Measurements from ENCODE around the gene VIPR2. TPM values are rescaled to one million over a fixed set of nuclear protein-coding genes. Genes with fewer than 3 reads are reported as not detected.

Gene VIPR2
- total RNA-seq, 3 donors from 2014 or later: 0.48 to 14.0 (median 4.6) TPM

GRCh38 chr7:159139202-159139601 is 5.5 kb downstream of the VIPR2 start:
- no peak for TF ChIP-seq POLR2A (IDR thresholded peaks at IDR 0.05)
- TF ChIP-seq POLR2AphosphoS5 (IDR thresholded peaks at IDR 0.05): no peak
- no peak for TF ChIP-seq CTCF (IDR thresholded peaks at IDR 0.05)

GRCh38 chr7:159138508-159138907 is 6.2 kb downstream of the VIPR2 start:
- Histone ChIP-seq H3K4me1 (no peaks in the 10 kb centered on the region), H3K27ac (no peak overlapping the region), H3K27me3 (peaks cover 0 to 7% of the 10 kb centered on the region in 2 donors), H3K36me3 (no peaks in the 10 kb centered on the region), H3K9me3 (no peaks in the 10 kb centered on the region), H3K4me3 (no peak overlapping the region)
- DNase-seq (ENCODE audit: low spot score in 2 of 2): no peak
- TF ChIP-seq POLR2AphosphoS5 (IDR thresholded peaks at IDR 0.05): no peak
- TF ChIP-seq CTCF (IDR thresholded peaks at IDR 0.05): no peak
- TF ChIP-seq POLR2A (IDR thresholded peaks at IDR 0.05): no peak
- intact Hi-C loops (cut with DNase I; ENCODE audit: low total_unique reads): no loop called here

More at GRCh38 chr7:159139202-159139601, 5.5 kb downstream of the VIPR2 start:
- H3K4me3 ChIP-seq: no peak overlapping the region
- peaks cover under 1 to 14% of the 10 kb centered on the region in 2 donors for H3K27me3 ChIP-seq
- H3K4me1 ChIP-seq: no peaks in the 10 kb centered on the region
- no peak overlapping the region for H3K27ac ChIP-seq
- no peak for DNase-seq (ENCODE audit: low spot score in 2 of 2)
- no peaks in the 10 kb centered on the region for H3K36me3 ChIP-seq
- intact Hi-C loops (cut with DNase I; ENCODE audit: low total_unique reads): no loop called here
- no peaks in the 10 kb centered on the region for H3K9me3 ChIP-seq

GRCh38 chr7:159137906-159138305 is 6.8 kb downstream of the VIPR2 start:
- Histone ChIP-seq H3K36me3 (no peaks in the 10 kb centered on the region), H3K9me3 (no peaks in the 10 kb centered on the region), H3K27me3 (peaks cover 0 to under 1% of the 10 kb centered on the region in 2 donors), H3K27ac (no peak overlapping the region), H3K4me1 (no peaks in the 10 kb centered on the region), H3K4me3 (no peak overlapping the region)
- peak in 1 of 2 donors; percentile 5 for DNase-seq (ENCODE audit: low spot score in 2 of 2)
- intact Hi-C loops (cut with DNase I; ENCODE audit: low total_unique reads): no loop called here
- TF ChIP-seq CTCF (IDR thresholded peaks at IDR 0.05): no peak
- no peak for TF ChIP-seq POLR2A (IDR thresholded peaks at IDR 0.05)

GRCh38 chr7:159136846-159137245 is 7.8 kb downstream of the VIPR2 start:
- peak in 1 of 2 donors; percentile 9 for DNase-seq (ENCODE audit: low spot score in 2 of 2)
- no peaks in the 10 kb centered on the region for H3K9me3 ChIP-seq
- no peaks in the 10 kb centered on the region for H3K4me1 ChIP-seq
- no peaks in the 10 kb centered on the region for H3K36me3 ChIP-seq
- intact Hi-C loops (cut with DNase I; ENCODE audit: low total_unique reads): no loop called here
- TF ChIP-seq CTCF (IDR thresholded peaks at IDR 0.05) (no peak), POLR2A (IDR thresholded peaks at IDR 0.05) (no peak), POLR2AphosphoS5 (IDR thresholded peaks at IDR 0.05) (no peak)
- H3K27me3 ChIP-seq: no peaks in the 10 kb centered on the region
- no peak overlapping the region for H3K4me3 ChIP-seq
- H3K27ac ChIP-seq: no peak overlapping the region

GRCh38 chr7:159136442-159136841 is 8.2 kb downstream of the VIPR2 start:
- DNase-seq (ENCODE audit: low spot score in 2 of 2): peak in 1 of 2 donors; percentile 3

More at GRCh38 chr7:159136442-159136841, 8.2 kb downstream of the VIPR2 start:
- TF ChIP-seq CTCF (IDR thresholded peaks at IDR 0.05) (no peak), POLR2AphosphoS5 (IDR thresholded peaks at IDR 0.05) (no peak), POLR2A (IDR thresholded peaks at IDR 0.05) (no peak)
- no peak overlapping the region for H3K27ac ChIP-seq
- H3K36me3 ChIP-seq: no peaks in the 10 kb centered on the region
- intact Hi-C loops (cut with DNase I; ENCODE audit: low total_unique reads): no loop called here
- H3K4me1 ChIP-seq: no peaks in the 10 kb centered on the region
- no peaks in the 10 kb centered on the region for H3K9me3 ChIP-seq
- no peak overlapping the region for H3K4me3 ChIP-seq
- no peaks in the 10 kb centered on the region for H3K27me3 ChIP-seq
